Thoracic aorta (tissue), 2 donors: ENCODE measurements around the gene OR2W1. TPM values are rescaled to one million over a fixed set of nuclear protein-coding genes. Genes with fewer than 3 reads are reported as not detected.
A peak's percentile ranks its signal among the peaks of the same experiment; 100 is the strongest.

Experiments
- ATAC-seq: fragments of 150-250 bp; one replicate; pipeline ENCODE4 v1.8.0; 2017; ENCODE audit warnings: low read depth; ENCODE audit not compliant: insufficient number of reproducible peaks, low FRiP score
- DNase-seq: peaks from one replicate; pipeline ENCODE4 v3.0.0-alpha.2; 2020; ENCODE audit warnings: low spot score
- H3K27ac ChIP-seq, 2 donors: fragments of 200-600 bp; sonication (generic); 1 replicate in 1 of 2; 2 replicates in 1 of 2; pipeline ENCODE4 v1.5.1; 2016; ENCODE audit warnings: mild to moderate bottlenecking in 2 of 2, moderate library complexity in 2 of 2
- H3K27me3 ChIP-seq: fragments of 200-600 bp; sonication (generic); replicated peaks from 2 replicates; pipeline ENCODE4 v1.6.0; 2016; ENCODE audit warnings: mild to moderate bottlenecking; ENCODE audit not compliant: insufficient read depth
- H3K36me3 ChIP-seq: fragments of 200-600 bp; sonication (generic); one replicate; pipeline ENCODE4 v1.5.1; 2016
- H3K4me1 ChIP-seq, 2 donors: fragments of 200-600 bp; sonication (generic); 1 replicate in 1 of 2; 2 replicates in 1 of 2; pipeline versions ENCODE4 v1.5.1 to v1.6.0; 2016; ENCODE audit warnings: low read depth in 2 of 2, mild to moderate bottlenecking in 1 of 2; ENCODE audit not compliant: control insufficient read depth in 1 of 2
- H3K4me3 ChIP-seq: fragments of 200-600 bp; sonication (generic); 2 replicates; pipeline ENCODE4 v1.5.1; 2016; ENCODE audit warnings: mild to moderate bottlenecking
- H3K9me3 ChIP-seq: fragments of 200-600 bp; sonication (generic); 2 replicates; pipeline ENCODE4 v1.5.1; 2016
- CTCF ChIP-seq: fragments of 200-600 bp; sonication (generic); IDR thresholded peaks from one replicate; pipeline ENCODE4 v1.5.1; 2019; ENCODE audit warnings: antibody characterized with exemption
- total RNA-seq, 2 donors: library from RNA; depleted of rRNA; stranded (reverse); fragments of >200 nt; gene quantifications; one replicate each; pipeline versions ENCODE4 v1.1.0 to v1.2.3, GENCODE V29; 2016

The OR2W1 gene
- total RNA-seq, 2 donors from 2014 or later = not detected

GRCh38 chr6:29014729-29015608 lies 30.0 kb downstream of the OR2W1 start:
- ATAC-seq (no peak), DNase-seq (no peak)
- H3K36me3 ChIP-seq = no peaks in the 10 kb centered on the region
- no peak overlapping the region for H3K27ac ChIP-seq
- TF ChIP-seq CTCF = no peak
- H3K9me3 ChIP-seq = no peaks in the 10 kb centered on the region
- H3K4me3 ChIP-seq = no peak overlapping the region
- no peaks in the 10 kb centered on the region for H3K27me3 ChIP-seq
- H3K4me1 ChIP-seq = peaks cover 0 to 5% of the 10 kb centered on the region in 2 donors

- Histone ChIP-seq H3K36me3 (no peaks in the 10 kb centered on the region), H3K9me3 (no peaks in the 10 kb centered on the region), H3K4me3 (peak overlapping the region; percentile 75), H3K27ac (no peak overlapping the region), H3K4me1 (peaks cover 0 to 5% of the 10 kb centered on the region in 2 donors), H3K27me3 (no peaks in the 10 kb centered on the region)
- no peak for ATAC-seq
- DNase-seq = no peak
- TF ChIP-seq CTCF = no peak
Observed at GRCh38 chr6:29011276-29011734, 33.7 kb downstream of the OR2W1 start.

- Histone ChIP-seq H3K9me3 (no peaks in the 10 kb centered on the region), H3K4me1 (peaks cover 3 to 5% of the 10 kb centered on the region in 2 donors), H3K27ac (no peak overlapping the region), H3K27me3 (no peaks in the 10 kb centered on the region), H3K36me3 (no peaks in the 10 kb centered on the region), H3K4me3 (no peak overlapping the region)
- DNase-seq (no peak), ATAC-seq (no peak)
- no peak for TF ChIP-seq CTCF
Observed at GRCh38 chr6:29009358-29009757, 35.6 kb downstream of the OR2W1 start.

GRCh38 chr6:29008089-29008488 lies 36.9 kb downstream of the OR2W1 start:
- DNase-seq (no peak), ATAC-seq (no peak)
- Histone ChIP-seq H3K27me3 (no peaks in the 10 kb centered on the region), H3K4me3 (no peak overlapping the region), H3K4me1 (peaks cover 3 to 5% of the 10 kb centered on the region in 2 donors), H3K9me3 (no peaks in the 10 kb centered on the region), H3K36me3 (no peaks in the 10 kb centered on the region), H3K27ac (no peak overlapping the region)
- no peak for TF ChIP-seq CTCF

- H3K27ac ChIP-seq = peak within 1 kb of the TSS in 1 of 2 donors; percentile 62
- no peaks in the 10 kb centered on the region for H3K9me3 ChIP-seq
- DNase-seq = no peak
- H3K27me3 ChIP-seq = no peaks in the 10 kb centered on the region
- no peaks in the 10 kb centered on the region for H3K36me3 ChIP-seq
- peak within 1 kb of the TSS; percentile 84 for H3K4me3 ChIP-seq
- peaks cover 0 to 3% of the 10 kb centered on the region in 2 donors for H3K4me1 ChIP-seq
- TF ChIP-seq CTCF = no peak
- peak; percentile 76 for ATAC-seq
Observed at GRCh38 chr6:29005183-29005885, 39.6 kb downstream of the OR2W1 start, which contains the start of gene ZNF311. Gene ZNF311 (minus strand): TSS chr6:29005315. CDS start chr6:29003954, 1,361 bp downstream.
